ENCODE measurements around the gene ADCY9.
"Not testable (repeated sequence)": the region's sequence is repeated elsewhere in the genome, so short reads cannot be mapped to it uniquely, and the experiment has no call there.

Gene ADCY9

DNA sequence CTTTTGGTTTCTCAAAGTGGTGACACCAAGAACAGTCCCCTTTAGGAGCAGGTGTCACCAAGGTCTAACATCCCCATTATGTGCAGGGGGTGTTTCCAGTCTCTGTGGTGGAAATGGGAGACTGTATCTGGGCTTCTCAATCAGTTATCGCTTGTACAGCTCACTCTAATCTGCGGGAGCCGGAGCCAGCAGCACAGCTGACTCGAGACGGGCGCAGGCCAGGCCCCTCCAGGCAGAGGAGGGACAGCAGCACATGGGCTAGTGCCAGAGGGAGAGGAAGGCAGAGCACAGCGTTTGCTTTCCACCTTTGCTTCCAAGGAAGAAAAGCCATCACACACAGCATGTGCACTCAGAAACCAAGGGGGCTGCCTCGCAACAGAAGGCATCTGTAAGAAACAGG is 144.5 kb downstream of the ADCY9 start:
- DNase-seq (ENCODE audit: low read depth): no peak

DNA sequence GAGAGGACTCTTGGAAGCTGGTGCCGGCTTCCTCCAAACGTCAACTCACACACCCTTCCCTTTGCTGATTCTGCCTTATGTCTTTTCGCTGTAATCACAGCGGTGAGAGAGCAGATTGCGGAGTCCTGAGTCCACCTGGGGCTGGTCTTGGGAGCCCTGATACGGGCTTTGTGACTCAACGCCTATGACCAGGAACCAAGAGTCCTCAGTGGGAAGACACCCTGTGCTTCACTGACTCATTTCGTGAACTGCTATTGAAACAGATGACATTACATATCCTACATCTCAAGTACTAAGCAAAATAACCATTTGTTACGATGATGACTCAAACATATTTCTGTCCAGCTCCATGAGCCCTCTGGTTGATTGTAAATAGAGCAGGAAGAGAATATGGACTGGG is 145.0 kb downstream of the ADCY9 start:
- DNase-seq (ENCODE audit: low read depth): no peak

DNA sequence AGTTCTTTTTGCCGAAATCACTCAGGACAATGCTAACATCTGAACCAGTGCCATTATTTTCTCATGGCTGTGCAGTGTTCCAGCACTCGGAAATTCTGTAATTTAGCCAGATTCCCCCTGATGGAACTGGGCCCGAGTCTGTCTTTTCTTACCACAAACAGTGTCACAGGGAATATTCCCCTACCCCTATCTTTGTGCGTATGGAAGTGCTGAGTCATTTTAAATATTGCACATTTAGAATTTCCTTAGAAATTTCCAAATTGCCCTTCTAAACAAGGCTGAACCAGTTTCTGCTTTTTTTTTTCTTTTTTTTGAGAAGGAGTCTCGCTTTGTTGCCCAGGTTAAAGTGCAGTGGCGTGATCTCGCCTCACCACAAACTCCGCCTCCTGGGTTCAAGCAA is 147.7 kb downstream of the ADCY9 start:
- no peak for DNase-seq (ENCODE audit: low read depth)

DNA sequence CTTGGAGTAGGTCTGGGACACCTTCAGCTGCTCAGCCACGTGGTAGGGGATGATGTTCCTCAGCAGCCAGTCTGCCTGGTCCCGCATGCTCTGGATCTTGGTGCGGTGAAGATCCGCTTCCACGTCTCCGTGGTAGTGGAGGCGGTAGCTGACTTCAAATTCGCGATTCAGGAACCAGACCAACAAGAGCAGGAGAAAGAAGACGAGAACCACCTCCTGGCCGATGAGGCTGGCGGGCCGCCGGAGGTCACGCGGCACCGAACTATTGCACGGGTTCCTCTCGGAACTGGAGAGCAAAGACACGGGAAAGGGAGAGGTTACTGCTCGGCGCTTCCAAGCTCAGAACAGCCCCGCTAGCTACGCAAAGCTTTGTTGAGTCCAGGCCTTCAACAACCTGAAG is 149.6 kb downstream of the ADCY9 start:
- no peak for DNase-seq (ENCODE audit: low read depth)

DNA sequence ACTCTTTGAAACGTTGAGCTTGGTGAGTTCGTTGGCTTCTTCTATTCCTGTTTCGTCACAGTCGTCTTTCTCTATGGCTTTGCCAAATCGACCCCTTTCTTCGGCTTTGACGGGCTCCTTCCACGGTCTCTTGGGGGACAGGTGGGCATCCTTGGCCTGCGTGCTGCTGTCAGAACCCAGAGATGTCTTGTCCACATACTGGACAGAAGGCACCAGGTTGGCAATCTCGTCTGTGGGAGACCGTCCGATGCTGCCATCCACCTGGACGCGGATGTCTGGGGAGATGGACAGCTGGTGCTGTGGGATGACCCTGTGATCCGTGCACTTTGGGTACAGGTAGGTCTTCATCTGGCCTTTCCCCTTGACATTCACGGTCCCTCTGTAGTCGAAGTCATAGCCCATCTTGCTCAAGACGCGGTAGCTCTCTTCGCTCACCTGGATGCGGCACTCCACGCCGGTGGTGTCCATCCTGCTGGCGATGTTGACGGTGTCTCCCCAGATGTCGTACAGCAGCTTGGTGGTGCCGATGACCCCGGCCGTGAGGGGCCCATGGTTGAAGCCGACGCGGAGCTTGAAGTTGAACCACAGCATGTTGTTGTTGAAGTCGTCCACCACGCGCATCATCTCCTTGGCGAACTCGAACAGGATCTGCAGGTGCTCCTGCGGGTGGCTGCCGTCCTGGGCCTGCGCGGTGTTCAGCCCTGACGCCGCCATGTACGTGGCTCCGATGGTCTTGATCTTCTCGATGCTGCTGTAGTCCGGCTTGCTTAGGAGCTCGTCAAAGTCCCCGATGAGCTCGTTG is 150.3 kb downstream of the ADCY9 start:
- DNase-seq (ENCODE audit: low read depth): no peak

DNA sequence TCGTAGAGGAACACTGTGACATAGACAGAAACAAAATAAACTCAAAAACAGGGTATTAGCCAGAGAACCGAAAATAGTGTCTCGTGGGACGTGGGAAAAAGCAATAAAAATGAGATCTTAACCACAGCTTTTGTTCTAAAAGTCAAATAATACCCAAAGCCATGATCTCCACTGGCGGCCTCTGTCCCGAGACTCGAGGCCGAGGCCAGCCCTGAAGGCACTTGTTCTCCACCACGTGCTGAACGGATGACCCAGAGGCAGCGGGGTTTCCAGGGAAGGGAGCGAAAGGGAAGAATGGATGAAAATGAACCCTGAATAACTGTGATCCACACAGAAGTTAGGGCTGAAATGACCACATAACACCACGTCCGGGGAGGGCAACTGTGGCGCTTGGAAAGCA is 150.9 kb downstream of the ADCY9 start:
- DNase-seq (ENCODE audit: low read depth): no peak

DNA sequence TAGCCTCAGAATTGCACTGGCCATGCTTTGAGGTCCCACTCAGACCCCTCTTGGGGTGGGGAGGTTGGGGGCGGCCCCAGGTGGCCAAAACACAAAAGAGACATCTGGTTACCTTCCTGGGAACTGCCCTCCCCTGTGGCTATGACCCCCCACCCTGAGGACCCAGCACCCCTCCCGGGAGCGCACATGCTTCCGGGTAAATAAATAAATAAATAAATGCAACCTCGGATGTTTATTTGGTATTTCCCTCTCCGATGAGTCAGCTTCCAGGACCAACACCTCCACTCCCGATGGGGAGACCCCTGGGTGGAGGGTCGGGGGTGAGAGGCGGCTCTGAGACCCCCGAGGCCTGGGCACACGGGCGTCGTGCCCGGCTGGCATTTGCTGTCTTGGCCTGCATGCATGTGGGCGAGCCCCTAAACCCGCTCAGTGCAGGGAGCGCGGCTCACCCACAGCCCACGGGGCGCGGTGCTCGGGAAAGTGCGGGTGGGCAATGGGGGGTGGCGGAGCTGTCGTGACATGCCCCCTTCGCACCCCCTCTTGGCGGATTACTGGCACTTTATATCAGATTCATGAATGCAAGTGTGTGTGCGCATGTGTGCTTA is 151.5 kb downstream of the ADCY9 start:
- no peak for DNase-seq (ENCODE audit: low read depth)

DNA sequence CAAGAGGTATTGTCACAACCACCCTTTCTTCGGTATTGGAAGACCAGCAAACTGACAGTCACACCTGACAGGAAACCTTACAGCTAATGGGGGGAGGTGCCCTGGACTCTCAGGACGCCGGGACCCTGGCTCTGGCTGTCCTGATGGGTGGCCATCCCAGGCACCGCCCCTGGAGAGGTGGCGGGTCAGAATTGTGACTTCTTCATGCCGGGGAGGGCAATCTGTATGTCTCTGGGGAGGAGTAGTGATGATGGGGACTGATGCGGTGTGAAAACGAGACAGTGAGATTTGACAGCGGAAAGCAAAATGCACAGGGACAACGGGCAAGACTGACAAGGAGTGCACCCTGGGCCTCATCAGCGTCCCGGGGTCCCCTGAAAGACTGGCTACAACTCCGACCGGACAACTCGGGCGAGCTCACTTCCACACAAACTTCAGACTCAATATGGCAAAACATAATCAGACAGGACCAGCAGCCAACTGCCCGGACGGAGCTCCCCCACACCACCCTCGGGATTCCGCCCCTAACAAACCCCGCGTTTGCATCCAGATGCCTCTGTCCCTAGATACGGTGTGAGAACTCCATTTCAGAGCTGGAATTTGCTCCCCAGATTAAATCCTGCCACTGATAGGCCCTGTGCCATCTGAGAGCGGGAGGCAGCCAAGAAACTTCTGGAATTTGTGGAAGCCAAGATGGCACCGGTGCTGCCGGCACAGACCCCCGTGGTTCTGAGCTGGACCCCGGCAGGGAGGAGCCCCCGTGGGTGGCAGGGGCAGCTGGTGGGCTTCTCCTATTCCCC is 152.2 kb downstream of the ADCY9 start:
- DNase-seq (ENCODE audit: low read depth): no peak

DNA sequence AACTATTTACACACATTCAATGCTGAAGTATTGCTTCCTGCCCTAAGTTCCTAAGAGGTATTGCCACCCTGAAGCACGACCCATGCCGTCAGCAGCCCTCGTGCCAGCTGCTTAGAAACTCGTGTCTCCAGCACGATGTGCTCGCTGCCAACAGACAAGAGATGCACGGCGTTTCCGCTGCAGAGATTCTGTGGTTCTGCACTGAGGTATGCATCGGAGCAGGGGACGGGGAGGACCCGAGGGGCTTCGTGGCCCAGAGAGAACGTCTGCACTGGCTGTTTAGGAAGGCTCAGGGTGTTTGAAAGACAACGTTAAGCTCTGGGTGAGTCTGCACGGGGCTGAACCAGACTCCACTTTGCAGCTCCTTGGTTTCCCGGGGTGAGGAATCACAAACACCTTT is 153.0 kb downstream of the ADCY9 start:
- DNase-seq (ENCODE audit: low read depth): no peak

DNA sequence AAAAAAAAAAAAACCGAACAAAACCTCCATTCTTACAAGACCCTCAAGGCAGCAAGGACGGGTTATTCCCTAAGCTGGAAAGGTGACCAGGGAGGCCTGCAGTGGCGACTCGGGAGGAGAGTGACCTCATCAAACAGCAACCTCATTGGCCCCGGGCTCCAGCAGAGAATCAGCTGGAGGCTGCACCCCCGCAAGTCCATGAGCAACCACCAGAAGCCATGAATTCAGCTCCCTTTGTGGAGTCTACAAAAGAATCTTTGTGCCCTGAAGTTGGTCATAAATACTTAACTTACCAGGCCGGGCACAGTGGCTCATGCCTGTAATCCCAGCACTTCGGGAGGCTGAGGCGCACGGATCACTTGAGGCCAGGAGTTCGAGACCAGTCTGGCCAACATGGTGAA is 154.8 kb downstream of the ADCY9 start:
- no peak for DNase-seq (ENCODE audit: low read depth)

DNA sequence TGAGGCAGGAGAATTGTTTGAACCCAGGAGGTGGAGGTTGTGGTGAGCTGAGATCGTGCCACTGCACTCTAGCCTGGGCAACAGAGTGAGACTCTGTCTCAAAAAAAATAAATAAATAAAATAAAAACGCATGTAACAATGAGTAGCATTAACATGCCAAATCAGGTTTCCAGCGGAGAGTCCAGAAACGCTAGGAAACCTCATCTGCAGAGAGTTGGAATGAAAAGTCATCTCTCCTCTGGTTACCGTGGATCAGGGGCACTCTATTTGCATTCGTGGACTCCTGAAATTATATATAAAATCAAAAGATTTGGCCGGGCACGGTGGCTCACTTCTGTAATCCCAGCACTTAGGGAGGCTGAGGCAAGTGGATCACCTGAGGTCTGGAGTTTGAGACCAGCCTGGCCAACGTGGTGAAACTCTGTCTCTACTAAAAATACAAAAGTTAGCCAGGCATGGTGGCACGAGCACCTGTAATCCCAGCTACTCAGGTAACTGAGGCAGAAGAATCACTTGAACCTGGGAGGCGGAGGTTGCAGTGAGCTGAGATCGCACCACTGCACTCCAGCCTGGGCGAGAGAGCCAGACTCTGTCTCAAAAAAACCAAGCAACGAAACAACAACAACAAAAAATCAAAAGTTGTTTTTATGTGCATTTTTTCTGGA is 156.2 kb downstream of the ADCY9 start:
- DNase-seq (ENCODE audit: low read depth): not testable (repeated sequence)

DNA sequence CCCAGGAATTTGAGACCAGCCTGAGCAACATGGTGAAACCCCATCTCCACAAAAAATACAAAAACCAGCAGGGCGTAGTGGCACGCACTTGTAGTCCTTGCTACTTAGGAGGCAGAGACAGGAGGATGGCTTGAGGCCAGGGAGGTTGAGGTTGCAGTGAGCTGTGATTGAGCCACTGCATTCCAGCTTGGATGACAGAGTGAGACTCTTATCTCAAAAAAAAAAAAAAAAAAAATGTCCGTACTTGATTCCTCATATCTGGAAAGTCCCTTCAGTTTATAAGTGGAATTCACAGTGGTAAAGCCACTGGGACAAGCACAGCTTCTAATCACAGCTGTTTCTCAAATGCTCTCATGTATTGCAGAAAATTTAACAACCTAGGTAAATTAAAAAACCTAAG is 157.1 kb downstream of the ADCY9 start:
- no peak for DNase-seq (ENCODE audit: low read depth)

DNA sequence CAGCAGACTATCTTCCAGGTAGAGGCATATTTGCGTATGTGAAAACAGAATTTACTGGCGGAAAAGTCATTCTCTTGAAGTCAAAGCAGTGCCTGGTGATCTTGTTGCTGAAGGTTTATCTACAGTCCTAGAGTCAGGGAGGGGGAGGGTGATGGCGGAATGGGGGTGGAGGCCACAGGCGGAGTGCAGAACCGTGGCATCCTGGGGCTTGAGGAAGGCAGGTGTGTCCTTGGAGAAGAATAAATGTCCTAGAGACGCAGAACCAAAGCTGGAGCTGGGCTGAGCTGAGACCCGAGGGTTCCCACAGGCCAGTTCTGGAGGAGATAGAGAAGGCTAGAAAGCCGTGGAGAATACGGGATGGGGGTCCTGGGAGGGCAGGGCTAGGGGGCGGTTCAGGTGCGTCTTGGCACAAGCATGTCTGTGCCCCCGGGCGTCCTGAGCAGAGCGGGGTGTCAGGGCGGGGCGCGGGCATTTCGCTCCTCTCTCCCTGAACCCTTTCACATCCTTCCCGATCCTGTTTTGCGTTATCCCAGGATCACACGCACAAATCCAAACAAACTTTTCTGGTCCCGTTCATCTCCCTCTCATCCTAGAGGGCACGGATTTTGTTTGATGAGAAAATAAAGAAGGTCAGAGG is 158.8 kb downstream of the ADCY9 start:
- no peak for DNase-seq (ENCODE audit: low read depth)

DNA sequence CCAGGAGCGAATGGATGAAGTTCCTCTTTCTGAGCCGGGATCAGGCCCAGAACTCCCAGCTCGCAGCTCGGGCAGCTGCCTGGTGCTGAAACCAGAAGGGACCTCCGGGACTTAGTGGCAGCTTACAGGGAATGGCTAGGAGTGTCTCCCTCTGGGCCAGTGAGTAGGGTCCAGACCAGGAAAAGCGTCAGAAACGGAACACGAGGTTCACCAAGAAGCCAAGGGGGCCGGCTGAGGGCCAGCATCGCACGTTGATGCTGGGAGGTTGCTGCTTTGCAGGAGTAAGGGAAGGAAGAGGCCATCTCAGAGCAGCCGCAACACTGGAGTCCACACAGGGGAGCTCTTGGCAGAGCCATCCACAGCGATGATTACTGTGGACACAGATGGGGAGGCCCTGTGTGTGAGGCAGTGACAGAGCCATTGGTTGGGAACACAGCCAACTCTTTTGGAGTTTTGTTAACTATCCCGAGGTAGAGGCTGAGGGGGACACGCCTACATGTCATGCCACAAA is 161.8 kb downstream of the ADCY9 start:
- DNase-seq (ENCODE audit: low read depth): no peak

DNA sequence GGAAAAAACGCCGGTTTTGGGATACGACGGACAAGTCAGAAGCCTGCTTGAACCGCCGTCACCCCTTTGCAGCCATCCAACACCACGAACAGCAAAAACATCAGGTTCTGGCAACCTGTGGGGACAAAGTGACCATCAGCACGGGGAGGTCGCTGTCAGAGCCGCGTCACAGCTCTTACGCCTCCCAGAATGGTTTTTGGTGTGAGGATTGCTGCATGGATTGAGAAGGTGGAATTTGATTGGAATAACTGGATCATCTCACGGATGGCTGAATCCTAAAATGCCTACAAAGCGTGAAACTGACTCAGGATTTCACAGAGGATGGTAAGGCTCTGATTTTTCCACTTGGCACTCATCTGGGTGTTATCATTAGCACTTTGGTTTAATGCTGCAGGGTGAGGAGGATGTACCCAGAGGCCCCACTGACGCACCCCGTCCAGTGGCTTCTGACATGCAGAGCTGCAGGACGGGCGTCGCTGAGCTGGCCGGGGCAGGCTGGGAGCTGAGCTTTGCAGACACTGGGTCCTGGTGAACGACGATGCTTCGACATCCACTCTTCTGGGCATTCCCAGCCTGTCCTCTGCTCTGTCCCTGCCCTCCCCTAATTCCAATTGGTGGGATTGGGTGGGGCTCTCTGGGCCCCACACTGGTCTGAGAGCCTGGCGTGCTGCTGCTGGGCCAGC is 162.4 kb downstream of the ADCY9 start:
- DNase-seq (ENCODE audit: low read depth): no peak

DNA sequence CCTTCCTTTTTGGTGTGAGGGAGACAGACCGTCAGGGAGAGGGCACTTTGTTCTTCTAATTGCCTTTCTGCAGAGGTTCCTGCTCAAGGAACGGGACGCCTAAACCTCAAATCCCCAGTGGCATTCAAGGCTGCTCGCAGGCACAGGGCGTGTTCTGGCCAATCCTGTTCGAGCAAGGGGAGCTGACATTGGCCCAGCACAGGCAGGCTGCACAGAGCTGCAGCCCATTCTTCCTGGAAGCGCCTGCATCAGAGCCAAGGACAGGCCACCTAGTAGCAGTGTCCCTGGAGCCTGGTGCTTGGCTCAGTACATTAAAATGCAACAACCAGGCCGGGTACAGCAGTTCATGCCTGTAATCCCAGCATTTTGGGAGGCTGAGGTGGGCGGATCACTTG is 163.5 kb downstream of the ADCY9 start:
- DNase-seq (ENCODE audit: low read depth): no peak

DNA sequence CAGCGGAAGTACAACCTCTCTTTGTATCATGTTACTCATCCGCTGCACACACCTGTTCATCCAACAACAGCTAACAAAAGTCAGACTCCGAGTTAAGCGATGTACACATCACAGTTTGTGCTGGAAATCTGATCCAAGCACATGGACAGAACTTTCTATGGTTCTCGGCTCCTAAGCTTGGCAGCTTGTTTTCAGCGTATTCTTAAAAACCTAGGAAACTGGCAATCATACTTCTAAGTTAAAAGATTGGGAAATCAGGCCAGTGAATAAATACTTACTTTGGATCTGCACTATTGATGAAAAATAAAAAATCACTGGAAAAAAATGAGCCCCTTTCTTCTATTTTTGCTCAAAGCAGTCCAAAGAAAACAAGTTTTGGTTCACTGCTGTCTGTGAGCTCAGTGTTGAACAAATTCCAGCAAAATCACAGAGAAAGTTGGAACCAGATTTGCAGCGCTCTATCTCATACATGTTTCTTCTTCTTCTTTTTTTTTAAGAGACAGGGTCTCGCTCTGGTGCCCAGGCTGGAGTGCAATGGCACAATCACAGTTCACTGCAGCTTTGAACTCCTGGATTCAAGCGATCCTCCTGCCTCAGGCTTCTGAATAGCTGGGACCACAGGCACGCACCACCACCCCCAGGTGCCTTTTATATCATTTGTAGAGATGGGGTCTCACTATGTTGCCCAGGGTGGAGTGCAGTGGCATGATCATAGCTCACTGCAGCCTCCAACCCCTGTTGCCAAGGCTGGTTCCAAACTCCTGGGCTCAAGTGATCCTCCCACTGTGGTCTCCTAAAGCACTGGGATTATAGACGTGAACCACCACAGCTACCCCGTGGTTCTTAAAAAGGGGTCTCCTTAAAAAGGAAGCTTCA is 164.1 kb downstream of the ADCY9 start:
- DNase-seq (ENCODE audit: low read depth): no peak

DNA sequence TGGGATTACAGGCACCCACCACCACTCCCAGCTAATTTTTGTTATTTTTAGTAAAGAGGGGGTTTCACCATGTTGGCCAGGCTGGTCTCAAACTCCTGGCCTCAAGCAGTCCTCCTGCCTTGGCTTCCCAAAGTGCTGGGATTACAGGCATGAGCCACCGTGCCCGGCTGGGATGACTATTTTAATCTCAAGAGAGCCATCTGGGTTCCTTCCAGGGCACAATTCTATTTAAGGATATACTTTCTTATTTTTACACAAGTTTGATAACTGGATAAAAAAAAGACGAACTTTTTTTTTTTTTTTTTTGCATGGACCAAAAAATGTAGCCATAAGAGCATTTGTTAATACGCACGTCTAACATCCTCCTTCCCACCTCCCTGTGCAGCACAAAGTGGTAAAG is 164.9 kb downstream of the ADCY9 start:
- DNase-seq (ENCODE audit: low read depth): not testable (repeated sequence)

DNA sequence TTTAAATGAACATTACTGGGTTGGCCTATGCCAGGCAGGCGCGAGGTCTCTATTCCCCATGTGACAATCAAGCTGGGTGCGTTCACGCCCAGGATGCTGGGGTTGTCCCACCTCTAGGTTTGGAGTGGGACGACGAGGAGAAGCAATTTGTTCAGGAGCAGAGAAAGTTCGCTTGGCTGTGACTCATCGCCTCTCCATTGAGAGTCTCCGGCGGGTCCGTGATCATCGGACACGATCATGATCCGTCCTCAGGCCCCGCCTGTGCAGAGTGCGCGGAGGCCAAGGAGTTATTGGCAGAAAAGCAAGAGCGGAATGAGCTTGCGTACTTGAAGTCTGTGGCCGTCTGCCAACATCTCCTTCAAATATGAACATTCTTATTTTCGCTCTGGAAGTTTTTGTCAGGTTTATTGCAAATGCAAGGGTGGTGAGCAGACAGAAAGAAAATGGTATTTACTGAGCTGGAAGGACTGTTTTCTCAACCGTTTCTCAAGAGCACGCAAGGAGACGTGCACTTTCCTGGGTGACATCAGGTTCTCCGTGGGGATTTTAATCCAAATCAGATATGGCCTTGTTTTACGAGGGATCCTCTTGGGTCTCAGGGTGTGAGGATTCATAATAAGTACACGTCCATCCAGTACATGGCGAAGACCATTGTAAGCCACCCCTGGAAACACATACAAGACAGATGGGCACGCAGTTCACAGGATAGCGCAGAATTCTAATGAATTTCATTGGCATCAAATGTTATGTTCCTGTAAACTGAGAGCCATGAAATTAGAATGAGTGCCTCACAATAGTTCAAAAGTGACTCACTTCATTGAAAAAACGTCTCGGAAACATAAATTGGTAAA is 165.7 kb downstream of the ADCY9 start:
- DNase-seq (ENCODE audit: low read depth): no peak

All from stimulated activated CD8-positive, alpha-beta memory T cell treated with anti-CD3 and anti-CD28 coated beads, Interleukin-15, amount 100 ng/mL, for 24 hours (primary cell).